Activated naive CD4-positive, alpha-beta T cell treated with Interleukin-2 at 50 U/mL for 16 hours (primary cell): ENCODE data around the gene UBALD2.
"Not testable (repeated sequence)": the region's sequence is repeated elsewhere in the genome, so short reads cannot be mapped to it uniquely, and the experiment has no call there.

Experiments
- DNase-seq: peaks from one replicate; pipeline ENCODE4 v3.0.0-alpha.2; 2020

Gene UBALD2

DNA sequence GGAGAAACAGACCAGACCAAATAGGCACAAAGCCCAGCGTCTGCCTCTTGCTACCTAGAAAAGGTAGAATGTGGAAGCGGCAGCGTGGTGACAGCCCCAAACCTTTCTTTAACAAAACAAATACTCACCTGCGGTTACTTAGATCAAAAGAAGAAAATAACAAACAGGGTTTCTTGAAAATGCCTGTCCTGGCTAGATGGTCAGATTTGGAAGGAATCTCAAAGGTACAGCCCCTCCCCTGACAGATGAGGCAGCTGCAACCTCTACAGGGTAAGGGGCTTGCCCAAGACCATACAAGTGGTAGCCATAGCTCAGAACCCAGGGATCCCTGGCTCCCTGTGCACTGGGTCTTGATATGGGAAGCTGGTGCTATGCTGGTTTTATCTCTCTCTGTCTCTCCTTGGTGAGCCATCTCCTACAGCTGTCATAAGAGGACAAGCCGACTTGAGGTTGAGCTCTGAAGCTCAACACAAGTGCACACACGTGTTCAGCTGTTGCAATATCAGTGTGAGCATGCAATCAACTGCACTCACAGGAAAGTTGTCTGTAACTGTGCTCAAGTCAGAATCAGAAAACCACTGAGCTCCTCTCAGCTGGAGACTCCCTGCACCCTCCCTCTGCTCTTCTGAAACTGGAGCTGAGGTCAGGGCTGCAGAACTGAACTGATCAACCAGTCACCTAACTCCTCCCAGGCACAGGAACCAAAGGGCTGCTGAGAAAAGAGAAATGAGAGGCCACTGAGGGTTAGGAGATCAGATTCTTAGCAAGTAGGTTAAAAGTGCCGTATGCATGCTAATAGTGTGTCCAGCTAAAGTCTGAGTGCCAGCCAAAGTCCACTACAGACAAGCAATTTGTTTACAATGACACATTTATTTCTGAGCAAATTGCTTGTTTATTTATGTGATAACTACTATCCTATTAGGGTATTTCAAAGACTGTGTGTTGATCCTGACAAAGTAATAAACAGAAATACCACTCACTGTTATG, 18.8 kb upstream of the UBALD2 start:
- DNase-seq, result peak; percentile 64

DNA sequence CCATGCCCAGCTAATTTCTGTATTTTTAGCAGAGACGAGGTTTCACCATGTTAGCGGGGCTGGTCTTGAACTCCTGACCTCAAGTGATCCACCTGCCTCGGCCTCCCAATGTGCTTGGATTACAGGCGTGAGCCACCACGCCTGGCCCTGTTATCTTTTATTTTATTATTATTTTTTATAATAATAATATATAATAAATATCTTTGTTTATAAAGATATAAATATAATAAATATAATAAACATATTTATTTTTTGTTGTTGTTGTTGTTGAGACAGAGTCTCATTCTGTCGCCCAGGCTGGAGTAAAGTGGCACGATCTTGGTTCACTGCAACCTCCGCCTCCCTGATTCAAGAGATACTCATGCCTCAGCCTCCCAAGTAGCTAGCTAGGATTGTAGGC, 17.8 kb upstream of the UBALD2 start:
- no peak for DNase-seq

DNA sequence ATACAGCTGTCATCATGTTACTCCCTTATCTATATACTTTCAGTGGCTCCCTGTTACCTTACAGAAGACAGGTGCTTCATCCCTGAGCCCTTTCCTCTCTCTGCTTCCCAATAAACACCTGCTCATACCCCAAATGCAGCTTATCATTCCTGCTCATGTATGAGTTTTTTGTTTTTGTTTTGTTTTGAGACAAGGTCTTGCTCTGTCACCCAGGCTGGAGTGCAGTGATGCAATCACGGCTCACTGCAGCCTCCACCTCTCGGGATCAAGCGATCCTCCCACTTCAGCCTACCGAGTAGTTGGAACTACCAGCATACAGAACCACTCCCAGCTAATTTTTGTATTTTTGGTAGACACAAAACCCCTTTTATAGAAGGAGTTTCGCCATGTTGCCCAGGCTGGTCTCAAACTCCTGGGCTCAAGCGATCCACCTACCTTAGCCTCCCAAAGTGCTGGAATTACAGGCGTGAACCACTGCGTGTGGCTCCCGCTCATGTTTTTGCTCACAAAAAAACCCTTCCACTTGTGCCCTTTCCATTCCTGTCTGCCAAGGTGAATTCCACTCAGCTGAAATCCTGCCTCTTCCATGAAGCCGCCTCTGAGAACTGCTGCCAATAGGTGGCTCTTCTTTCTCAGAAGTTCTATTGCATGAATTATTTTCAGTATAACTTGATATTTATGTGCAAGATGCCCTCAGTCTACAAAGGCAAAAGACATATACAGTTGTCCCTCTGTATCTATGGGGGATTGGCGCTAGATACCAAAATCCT, 16.9 kb upstream of the UBALD2 start:
- DNase-seq, result no peak

DNA sequence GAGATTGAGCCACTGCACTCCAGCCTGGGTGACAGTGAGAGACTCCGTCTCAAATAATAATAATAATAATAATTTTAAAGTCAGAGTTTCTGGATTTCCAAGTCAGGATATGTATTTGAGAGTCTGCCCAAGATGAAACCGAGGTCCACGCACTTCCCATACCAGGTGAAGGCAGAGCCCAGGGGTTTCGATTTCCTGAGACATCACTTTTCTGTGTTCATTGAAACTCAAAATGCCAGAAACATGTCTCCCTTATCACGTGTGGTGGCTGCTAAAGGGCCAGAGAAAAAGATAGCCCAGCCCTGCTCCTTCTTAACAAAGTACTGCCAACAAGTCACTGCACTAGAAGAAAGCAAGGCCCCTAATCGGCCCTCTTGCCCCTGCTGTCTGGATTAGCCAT, 15.0 kb upstream of the UBALD2 start:
- no peak for DNase-seq

DNA sequence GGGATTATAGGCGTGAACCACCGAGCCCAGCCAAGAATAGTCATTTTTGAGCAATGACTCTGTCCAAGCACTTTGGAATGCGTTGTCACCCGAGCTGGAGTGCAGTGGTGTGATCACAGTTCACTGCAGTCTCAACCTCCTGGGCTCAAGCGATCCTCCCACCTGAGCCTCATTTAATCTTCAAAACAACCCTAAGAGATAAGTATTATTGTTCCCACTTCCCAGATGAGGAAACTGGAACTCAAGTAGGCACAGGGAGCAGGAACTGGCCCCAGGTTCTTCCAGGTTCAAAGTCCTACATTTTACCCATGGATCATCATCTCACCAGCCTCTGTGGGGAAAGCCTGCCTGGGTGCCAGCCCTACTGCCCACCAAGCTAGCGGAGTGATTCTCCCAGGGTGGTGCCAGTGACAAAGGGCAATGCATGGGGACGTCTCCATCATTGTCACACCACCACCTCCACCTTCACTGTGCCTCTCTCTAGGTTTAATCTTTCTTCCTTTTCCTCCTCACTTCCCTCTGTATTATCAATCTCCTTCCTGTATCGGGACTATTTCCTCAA, 13.6 kb upstream of the UBALD2 start:
- DNase-seq, result no peak

DNA sequence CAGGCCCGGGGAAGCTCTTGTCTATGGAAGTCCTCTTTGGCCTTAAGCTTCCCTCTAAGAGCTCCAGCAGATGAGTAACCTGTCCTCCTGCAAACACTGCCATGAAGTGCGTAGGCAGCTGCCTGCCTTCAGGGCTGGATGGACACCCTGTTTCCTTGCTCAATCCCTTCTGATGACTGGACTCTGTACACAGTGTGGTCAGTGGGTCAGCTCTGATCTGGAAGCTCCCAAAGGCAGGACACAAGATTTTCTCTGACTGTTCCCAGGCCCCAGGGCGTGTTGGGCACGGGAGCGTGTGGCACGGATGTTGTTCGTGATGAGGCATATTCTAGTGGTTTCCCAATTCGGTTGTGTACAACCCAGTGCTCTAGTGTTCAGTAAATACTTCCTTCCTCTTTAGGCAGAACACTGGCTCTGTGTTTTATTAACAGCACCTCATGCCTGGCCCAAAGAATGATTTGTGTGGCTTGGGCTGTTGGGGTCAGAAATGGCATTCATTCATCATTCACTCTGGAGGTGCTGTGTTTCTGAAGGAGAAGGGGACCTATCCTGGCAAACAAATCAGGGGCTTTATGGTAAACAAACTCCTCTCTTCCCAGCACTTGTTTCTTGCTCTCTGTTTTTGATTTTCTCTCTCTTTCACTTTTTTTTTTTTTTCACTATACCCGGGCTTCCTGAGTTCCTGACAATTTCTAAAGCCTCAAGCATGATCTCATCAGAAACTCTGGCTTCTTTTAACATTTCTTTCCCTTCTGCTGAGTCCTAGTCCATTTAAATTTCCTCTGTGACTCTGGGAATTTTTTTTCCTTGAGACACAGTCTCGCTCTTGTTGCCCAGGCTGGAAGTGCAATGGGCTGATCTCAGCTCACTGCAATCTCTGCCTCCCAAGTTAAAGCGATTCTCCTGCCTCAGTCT, 12.9 kb upstream of the UBALD2 start:
- DNase-seq, result peak; percentile 41

DNA sequence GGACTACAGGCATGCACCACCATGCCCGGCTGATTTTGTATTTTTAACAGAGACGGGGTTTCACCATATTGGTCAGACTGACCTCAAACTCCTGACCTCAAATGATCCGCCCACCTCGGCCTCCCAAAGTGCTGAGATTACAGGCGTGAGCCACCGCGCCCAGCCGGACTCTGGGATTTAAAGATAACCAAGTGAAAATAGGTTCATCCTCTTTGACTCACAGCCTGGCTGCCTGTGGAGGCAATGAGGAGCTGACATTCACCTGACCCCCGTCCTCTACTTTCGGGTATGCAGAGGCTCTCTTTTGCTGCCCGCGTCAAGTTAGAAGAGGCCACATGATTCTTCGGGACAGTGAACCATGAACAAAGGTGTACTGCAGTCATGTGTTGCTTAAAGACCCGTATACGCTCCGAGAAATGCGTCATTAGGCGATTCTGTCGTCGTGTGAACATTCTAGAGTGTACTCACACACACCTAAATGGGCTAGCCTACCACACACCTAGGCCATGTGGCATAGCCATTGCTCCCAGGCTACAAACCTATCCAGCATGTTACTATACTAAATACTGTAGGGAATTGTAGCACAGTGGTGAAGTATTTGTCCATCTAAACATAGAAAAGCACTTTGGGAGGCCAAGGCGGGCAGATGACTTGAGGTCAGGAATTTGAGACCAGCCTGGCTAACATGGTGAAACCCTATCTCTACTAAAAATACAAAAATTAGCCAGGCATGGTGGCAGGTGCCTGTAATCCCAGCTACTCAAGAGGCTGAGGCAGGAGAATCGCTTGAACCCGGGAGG, 12.0 kb upstream of the UBALD2 start:
- DNase-seq, result not testable (repeated sequence)

DNA sequence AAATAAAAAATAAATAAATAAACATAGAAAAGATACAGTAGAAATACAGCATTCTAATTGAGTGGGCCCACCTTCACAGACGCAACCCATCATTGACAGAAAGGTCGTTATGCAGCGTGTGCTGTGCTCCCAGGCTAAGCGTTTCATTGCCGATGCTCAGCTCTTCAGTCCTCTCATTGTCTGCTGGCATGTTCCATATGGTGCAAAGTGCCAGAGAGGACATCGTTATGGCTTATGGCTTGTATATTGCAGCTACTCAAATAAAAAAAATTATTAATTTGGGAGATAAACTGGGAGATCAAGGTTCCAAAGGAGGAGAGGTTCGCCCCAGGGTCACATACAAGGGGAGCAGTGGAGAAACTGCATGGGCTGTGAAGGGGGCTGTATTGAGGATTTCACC, 11.3 kb upstream of the UBALD2 start:
- no peak for DNase-seq

DNA sequence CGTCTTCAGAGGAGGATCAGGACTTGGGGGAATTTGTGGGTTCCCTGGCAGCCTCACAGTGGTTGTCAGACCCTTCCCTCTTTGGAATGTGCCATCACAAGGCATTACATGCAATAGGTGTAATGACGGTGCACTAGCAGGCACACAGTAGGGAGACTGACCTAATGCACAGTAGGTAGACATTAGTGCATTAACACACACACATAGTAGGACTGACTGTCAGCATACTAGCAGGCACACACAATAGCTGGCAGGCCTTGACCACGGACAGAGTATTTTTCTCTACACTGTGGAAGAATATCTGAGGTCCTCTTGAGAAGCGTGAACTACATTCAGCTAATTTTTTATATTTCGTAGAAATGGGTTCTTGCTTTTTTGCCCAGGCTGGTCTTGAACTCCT, 10.9 kb upstream of the UBALD2 start:
- DNase-seq, result no peak

DNA sequence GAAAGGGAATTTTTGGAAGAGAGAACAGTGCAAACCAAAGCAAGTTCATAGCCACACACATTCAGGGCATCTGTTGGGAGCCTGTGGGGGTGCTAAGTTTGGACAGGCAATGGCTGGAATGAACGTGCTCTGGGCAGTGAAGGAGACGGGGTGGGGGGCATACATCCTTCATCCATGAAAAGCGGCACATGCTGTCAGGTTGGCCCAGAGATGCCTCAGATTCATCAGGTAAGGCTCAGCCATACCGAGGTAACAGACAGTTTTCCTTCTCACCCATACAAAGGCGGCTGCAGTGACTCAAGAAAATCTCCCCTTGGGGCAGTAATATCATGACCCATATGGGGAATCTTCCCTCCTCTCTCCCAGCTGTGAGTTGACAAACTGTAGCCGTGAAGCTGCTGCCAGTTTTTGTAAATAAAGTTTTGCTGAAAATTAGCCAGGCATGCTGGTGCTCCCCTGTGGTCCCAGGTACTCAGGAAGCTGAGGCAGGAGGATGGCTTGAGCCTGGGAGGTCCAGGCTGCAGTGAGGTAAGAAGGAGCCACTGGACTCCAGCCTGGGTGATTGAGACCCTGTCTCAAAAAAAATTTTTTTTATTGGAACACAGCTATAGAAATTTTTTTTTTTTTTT, 9.2 kb upstream of the UBALD2 start:
- no peak for DNase-seq

DNA sequence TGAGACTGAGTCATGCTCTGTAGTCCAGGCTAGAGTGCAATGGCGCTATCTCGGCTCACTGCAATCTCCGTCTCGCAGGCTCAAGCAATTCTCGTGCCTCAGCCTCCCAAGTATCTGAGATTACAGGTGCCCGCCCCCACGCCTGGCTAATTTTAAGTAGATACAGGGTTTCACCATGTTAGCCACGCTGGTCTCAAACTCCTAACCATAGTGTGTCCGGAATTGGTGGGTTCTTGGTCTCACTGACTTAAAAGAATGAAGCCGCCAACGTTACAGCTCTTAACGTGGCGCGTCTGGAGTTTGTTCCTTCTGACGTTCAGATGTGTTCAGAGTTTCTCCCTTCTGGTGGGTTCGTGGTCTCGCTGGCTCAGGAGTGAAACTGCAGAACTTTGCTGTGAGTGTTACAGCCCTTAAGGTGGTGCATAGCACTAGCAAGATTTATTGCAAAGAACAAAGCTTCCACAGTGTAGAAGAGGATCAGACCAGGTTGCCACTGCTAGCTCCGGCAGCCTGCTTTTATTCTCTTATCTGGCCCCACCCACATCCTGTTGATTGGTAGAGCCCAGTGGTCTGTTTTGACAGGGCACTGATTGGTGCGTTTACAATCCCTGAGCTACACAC, 8.6 kb upstream of the UBALD2 start:
- not testable (repeated sequence) for DNase-seq

DNA sequence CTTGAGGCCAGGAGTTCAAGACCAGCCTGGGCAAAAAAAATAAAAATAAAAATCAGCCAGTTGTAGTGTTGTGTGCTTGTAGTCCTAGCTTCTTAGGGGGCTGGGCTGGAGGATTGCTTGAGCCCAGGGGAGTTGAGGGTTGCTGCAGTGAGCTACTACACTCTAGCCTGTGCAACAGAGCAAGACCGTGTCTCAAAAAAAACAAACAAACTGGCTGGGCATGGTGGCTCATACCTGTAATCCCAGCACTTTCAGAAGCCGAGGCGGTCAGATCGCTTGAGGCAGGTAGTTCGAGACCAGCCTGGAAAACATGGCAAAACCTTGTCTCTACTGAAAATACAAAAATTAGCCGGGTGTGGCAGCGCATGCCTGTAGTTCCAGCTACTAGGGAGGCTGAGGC, 4.9 kb upstream of the UBALD2 start:
- no peak for DNase-seq

DNA sequence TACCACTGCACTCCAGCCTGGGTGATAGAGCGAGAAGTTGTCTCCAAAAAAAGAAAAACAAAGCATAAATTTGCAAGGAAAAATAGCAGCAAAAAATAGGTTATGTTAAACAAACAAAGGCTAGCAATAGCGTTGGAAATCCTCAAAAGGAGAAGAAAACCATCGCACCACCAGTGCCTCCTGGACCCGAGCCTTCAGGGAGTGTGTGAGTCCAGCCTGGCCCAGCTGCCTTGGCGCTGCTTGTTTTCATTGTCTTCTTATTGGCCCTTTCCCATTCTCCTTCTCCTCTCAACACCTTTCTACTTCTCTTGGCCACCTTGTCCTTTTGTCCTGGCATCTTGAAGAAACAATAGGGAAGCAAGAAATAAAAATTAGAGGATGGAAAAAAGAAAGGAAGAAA, 4.5 kb upstream of the UBALD2 start:
- DNase-seq, result no peak

DNA sequence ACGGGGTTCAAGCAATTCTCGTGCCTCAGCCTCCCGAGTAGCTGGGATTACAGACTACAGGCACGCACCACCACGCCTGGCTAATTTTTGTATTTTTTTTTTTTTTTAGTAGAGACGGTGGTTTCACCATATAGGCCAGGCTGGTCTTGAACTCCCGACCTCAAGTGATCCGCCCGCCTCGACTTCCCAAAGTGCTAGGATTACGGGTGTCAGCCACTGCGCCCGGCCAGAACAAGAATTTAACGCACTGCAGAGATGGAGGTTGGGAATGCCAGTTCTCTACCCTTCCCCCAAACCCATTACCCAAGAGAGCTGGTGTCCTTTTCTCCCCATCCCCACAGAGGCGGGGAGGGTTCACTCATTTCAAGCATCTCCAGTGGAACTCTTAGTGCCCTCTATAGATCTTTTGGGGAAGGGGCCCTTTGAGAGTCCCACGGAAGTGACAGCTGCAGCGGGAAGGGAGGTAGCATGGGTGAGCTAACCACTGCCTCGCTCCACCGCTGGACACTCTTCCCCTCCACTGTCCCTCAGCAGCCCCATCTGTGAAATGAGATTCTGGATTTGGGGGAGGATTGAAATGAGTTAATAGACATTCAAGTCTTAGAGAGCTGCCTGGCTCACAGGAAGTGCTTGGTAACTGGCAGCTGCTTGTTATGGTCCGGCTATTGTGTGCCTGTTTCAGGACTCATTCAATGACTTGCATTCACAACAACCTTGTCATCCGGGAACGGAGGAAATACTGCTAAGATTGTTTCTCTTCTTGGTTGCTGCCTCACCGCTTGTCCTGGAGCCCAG, 3.5 kb upstream of the UBALD2 start:
- DNase-seq, result no peak

DNA sequence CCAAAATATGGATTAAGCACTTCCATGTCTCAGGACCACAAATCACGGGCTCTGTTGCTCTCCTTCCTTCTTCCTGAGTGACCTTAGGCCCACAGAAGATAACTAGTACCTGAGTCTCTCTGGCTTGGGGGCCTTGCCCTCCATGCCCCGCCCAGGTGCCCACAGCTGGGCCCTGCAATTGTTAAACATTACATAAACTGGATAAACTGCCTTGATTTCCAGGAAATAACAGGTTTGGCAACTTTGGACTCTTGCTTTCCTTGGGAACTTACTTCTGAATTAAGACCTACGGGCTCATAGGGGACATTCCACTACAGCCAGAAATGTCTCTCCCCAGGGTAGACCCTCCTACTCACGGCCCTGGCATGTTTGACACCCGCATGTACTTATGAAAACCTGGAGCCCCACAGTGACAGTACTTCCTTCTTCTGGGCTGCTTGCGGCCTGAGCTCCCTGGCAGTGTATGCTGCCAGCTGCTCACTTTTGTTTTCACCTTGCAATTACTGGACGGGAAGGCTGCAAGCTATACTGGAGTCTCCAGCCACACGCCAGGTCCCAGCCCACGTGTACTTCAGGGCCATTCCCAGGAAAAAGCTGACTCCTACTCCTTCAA, 2.3 kb upstream of the UBALD2 start:
- no peak for DNase-seq

DNA sequence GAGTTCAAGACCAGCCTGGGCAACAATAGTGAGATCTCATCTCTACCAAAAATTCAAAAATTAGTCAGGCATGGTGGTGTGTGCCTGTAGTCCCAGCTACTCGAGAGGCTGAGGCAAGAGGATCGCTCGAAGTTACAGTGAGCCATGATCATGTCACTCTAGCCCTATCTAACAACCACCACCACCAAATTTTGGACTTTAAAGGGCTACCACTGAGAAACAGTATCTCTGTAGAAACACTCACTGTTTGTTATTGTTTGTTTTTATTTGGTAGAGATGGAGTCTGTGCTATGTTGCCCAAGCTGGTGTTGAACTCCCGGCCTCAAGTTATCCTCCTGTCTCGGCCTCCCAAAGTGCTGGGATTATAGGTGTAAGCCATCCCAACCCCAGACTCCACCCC, 1.3 kb upstream of the UBALD2 start:
- DNase-seq, result no peak

DNA sequence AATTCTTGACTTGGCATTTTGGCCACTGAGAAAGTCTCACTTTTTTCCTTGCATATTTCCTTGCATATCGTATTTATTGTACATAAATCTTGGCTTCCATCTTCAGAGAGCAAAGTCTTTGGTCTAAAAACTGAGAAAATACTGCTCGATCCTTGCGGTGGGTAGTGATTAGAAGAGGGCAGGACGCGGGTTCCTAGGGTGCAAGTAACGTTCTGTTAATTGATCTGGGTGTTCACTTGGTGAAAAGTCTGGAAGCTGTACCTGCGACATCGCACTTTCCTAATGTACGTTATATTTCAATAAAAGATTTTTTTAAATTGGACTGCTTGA, 758 bp upstream of the UBALD2 start:
- no peak for DNase-seq

DNA sequence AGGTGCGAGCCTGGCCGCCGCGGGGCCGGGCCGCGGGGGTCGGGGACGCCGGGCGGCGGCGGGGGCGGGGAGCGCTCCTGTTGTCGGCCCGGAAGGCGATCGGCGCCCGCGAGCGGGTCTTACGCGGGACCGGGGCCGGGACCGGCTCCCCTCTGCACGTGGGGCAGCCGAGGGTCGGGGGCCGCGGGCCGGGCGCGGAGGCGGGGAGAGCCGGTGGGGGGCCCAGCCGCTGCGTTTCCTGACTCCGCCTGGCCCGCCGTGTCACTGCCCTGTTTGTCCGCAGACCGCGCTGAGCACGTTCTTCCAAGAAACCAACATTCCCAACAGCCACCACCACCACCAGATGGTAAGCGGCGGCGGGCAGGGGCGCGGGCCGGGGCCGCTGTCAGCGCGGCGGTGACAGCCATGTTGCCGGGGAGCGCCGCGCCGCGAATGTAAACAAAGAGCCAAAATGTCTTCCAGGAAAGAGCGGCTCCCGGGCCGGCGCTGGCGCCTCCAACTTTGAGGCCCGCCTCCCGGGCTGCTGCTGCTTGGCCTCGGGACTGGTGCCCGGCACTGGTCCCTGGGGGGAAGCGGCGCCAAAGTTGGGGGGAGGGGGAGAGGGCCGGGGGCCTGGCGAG, 586 bp downstream of the UBALD2 start:
- DNase-seq, result peak; percentile 63
